Activated CD4-positive, alpha-beta T cell treated with anti-CD3 and anti-CD28 coated beads, Interleukin-2, amount 10 ng/mL, durations not matched to agents 24 days and 14 days (primary cell): ENCODE results near the gene KRT33B. TPM values are rescaled to one million over a fixed set of nuclear protein-coding genes. Genes with fewer than 3 reads are reported as not detected.

Experiments
- DNase-seq: peaks from one replicate; pipeline ENCODE4 v3.0.0; 2022
- H3K27ac Mint-ChIP-seq: one replicate; pipeline ENCODE4 v1.8.0; 2022; ENCODE audit warnings: mild to moderate bottlenecking, mixed read lengths
- H3K27me3 Mint-ChIP-seq: one replicate; pipeline ENCODE4 v1.8.0; 2022; ENCODE audit warnings: mixed read lengths
- H3K36me3 Mint-ChIP-seq: one replicate; pipeline ENCODE4 v1.8.0; 2022; ENCODE audit warnings: low read depth, mild to moderate bottlenecking, mixed read lengths
- H3K4me1 Mint-ChIP-seq: one replicate; pipeline ENCODE4 v1.8.0; 2021; ENCODE audit warnings: mixed read lengths
- H3K4me3 Mint-ChIP-seq: one replicate; pipeline ENCODE4 v1.8.0; 2022; ENCODE audit warnings: mild to moderate bottlenecking, moderate library complexity, mixed read lengths
- H3K9me3 Mint-ChIP-seq: one replicate; pipeline ENCODE4 v1.8.0; 2021; ENCODE audit warnings: mixed read lengths
- intact Hi-C: fragments of 100-400 bp; cut with micrococcal nuclease; formaldehyde crosslinking; loops from one replicate; pipeline ENCODE4 v1.15.1; 2023
- total RNA-seq: library from RNA; stranded (reverse); gene quantifications from 2 replicates; pipeline ENCODE4 v1.2.3, GENCODE V29; 2022

KRT33B gene
- not detected in 2 replicates for total RNA-seq

- H3K36me3 Mint-ChIP-seq, result no peaks in the 10 kb centered on the region
- intact Hi-C loops, result no loop called here
- peaks cover 5% of the 10 kb centered on the region for H3K9me3 Mint-ChIP-seq
- H3K27ac Mint-ChIP-seq, result no peak within 1 kb of the TSS
- H3K4me1 Mint-ChIP-seq, result peaks cover 2% of the 10 kb centered on the region
- H3K4me3 Mint-ChIP-seq, result no peak within 1 kb of the TSS
- peaks cover 13% of the 10 kb centered on the region for H3K27me3 Mint-ChIP-seq
- DNase-seq, result no peak
These were observed at the start of gene KRT33B for GRCh38 chr17:41369713-41370112. Gene KRT33B, minus strand, starts transcription at chr17:41369813. Its CDS starts 63 bp downstream, at chr17:41369750.

- DNase-seq, result no peak
- Mint-ChIP-seq H3K4me1 (no peaks in the 10 kb centered on the region), H3K27me3 (peaks cover 3% of the 10 kb centered on the region), H3K9me3 (no peaks in the 10 kb centered on the region), H3K36me3 (no peaks in the 10 kb centered on the region), H3K4me3 (no peak overlapping the region), H3K27ac (no peak overlapping the region)
- intact Hi-C loops, result no loop called here
These were observed 48.7 kb upstream of the KRT33B start for GRCh38 chr17:41418116-41418860.

GRCh38 chr17:41417576-41418015, 48.0 kb upstream of the KRT33B start:
- no peak for DNase-seq
- Mint-ChIP-seq H3K4me1 (no peaks in the 10 kb centered on the region), H3K36me3 (no peaks in the 10 kb centered on the region), H3K27ac (no peak overlapping the region), H3K4me3 (no peak overlapping the region), H3K9me3 (no peaks in the 10 kb centered on the region), H3K27me3 (peaks cover 3% of the 10 kb centered on the region)
- intact Hi-C loops, result no loop called here

GRCh38 chr17:41417127-41417526, 47.5 kb upstream of the KRT33B start:
- H3K36me3 Mint-ChIP-seq, result no peaks in the 10 kb centered on the region
- H3K4me3 Mint-ChIP-seq, result no peak overlapping the region
- no peak overlapping the region for H3K27ac Mint-ChIP-seq
- no peaks in the 10 kb centered on the region for H3K9me3 Mint-ChIP-seq
- intact Hi-C loops, result no loop called here
- DNase-seq, result no peak
- H3K4me1 Mint-ChIP-seq, result no peaks in the 10 kb centered on the region
- H3K27me3 Mint-ChIP-seq, result peaks cover 3% of the 10 kb centered on the region

GRCh38 chr17:41416479-41416878, 46.9 kb upstream of the KRT33B start:
- peaks cover 3% of the 10 kb centered on the region for H3K27me3 Mint-ChIP-seq
- intact Hi-C loops, result no loop called here
- no peak overlapping the region for H3K4me3 Mint-ChIP-seq
- DNase-seq, result no peak
- no peaks in the 10 kb centered on the region for H3K9me3 Mint-ChIP-seq
- H3K27ac Mint-ChIP-seq, result no peak overlapping the region
- no peaks in the 10 kb centered on the region for H3K4me1 Mint-ChIP-seq
- H3K36me3 Mint-ChIP-seq, result no peaks in the 10 kb centered on the region

- no peaks in the 10 kb centered on the region for H3K4me1 Mint-ChIP-seq
- intact Hi-C loops, result no loop called here
These were observed 46.3 kb upstream of the KRT33B start for GRCh38 chr17:41415833-41416335.

GRCh38 chr17:41415411-41415810, 45.8 kb upstream of the KRT33B start:
- H3K4me3 Mint-ChIP-seq, result no peak overlapping the region
- H3K27ac Mint-ChIP-seq, result no peak overlapping the region
- no peaks in the 10 kb centered on the region for H3K36me3 Mint-ChIP-seq
- intact Hi-C loops, result no loop called here
- no peaks in the 10 kb centered on the region for H3K4me1 Mint-ChIP-seq
- H3K9me3 Mint-ChIP-seq, result no peaks in the 10 kb centered on the region
- peaks cover 3% of the 10 kb centered on the region for H3K27me3 Mint-ChIP-seq
- DNase-seq, result no peak

More at GRCh38 chr17:41415833-41416335, 46.3 kb upstream of the KRT33B start:
- no peak overlapping the region for H3K4me3 Mint-ChIP-seq
- H3K27ac Mint-ChIP-seq, result no peak overlapping the region
- DNase-seq, result no peak
- no peaks in the 10 kb centered on the region for H3K9me3 Mint-ChIP-seq
- peaks cover 3% of the 10 kb centered on the region for H3K27me3 Mint-ChIP-seq
- H3K36me3 Mint-ChIP-seq, result no peaks in the 10 kb centered on the region

GRCh38 chr17:41413982-41414381, 44.4 kb upstream of the KRT33B start:
- H3K27ac Mint-ChIP-seq, result no peak overlapping the region
- H3K36me3 Mint-ChIP-seq, result no peaks in the 10 kb centered on the region

GRCh38 chr17:41413353-41413957, 43.8 kb upstream of the KRT33B start:
- Mint-ChIP-seq H3K9me3 (no peaks in the 10 kb centered on the region), H3K36me3 (no peaks in the 10 kb centered on the region), H3K4me1 (peaks cover 6% of the 10 kb centered on the region), H3K4me3 (no peak overlapping the region), H3K27me3 (peaks cover 3% of the 10 kb centered on the region), H3K27ac (no peak overlapping the region)
- no peak for DNase-seq
- intact Hi-C loops, result no loop called here

More at GRCh38 chr17:41413982-41414381, 44.4 kb upstream of the KRT33B start:
- no peak for DNase-seq
- intact Hi-C loops, result no loop called here
- Mint-ChIP-seq H3K4me3 (no peak overlapping the region), H3K27me3 (peaks cover 3% of the 10 kb centered on the region), H3K4me1 (peaks cover 5% of the 10 kb centered on the region), H3K9me3 (no peaks in the 10 kb centered on the region)

- Mint-ChIP-seq H3K4me3 (no peak overlapping the region), H3K9me3 (no peaks in the 10 kb centered on the region), H3K4me1 (peaks cover 6% of the 10 kb centered on the region), H3K27ac (no peak overlapping the region), H3K36me3 (no peaks in the 10 kb centered on the region), H3K27me3 (peaks cover 3% of the 10 kb centered on the region)
- intact Hi-C loops, result no loop called here
- DNase-seq, result no peak
These were observed 41.6 kb upstream of the KRT33B start for GRCh38 chr17:41411072-41411840.

- H3K4me3 Mint-ChIP-seq, result no peak overlapping the region
- intact Hi-C loops, result no loop called here
- H3K9me3 Mint-ChIP-seq, result no peaks in the 10 kb centered on the region
- no peaks in the 10 kb centered on the region for H3K36me3 Mint-ChIP-seq
- H3K27me3 Mint-ChIP-seq, result no peaks in the 10 kb centered on the region
- H3K4me1 Mint-ChIP-seq, result peaks cover 28% of the 10 kb centered on the region
- H3K27ac Mint-ChIP-seq, result no peak overlapping the region
- DNase-seq, result no peak
These were observed 37.6 kb upstream of the KRT33B start for GRCh38 chr17:41407226-41407625.

GRCh38 chr17:41406205-41406604, 36.6 kb upstream of the KRT33B start:
- H3K9me3 Mint-ChIP-seq, result no peaks in the 10 kb centered on the region
- H3K4me1 Mint-ChIP-seq, result peaks cover 29% of the 10 kb centered on the region
- intact Hi-C loops, result no loop called here
- no peak overlapping the region for H3K4me3 Mint-ChIP-seq
- H3K27me3 Mint-ChIP-seq, result no peaks in the 10 kb centered on the region
- H3K27ac Mint-ChIP-seq, result no peak overlapping the region
- DNase-seq, result no peak
- no peaks in the 10 kb centered on the region for H3K36me3 Mint-ChIP-seq

- Mint-ChIP-seq H3K27me3 (no peaks in the 10 kb centered on the region), H3K36me3 (no peaks in the 10 kb centered on the region), H3K4me1 (peaks cover 26% of the 10 kb centered on the region), H3K27ac (peak overlapping the region; percentile 84), H3K9me3 (no peaks in the 10 kb centered on the region), H3K4me3 (peak overlapping the region; percentile 59)
- intact Hi-C loops, result loop anchor here (5.0 kb wide), 2 partner anchors 143 to 263 kb away; no protein-coding TSS in a partner anchor
- DNase-seq, result peak; percentile 72
These were observed 34.5 kb upstream of the KRT33B start for GRCh38 chr17:41404024-41404671.
